ENCODE results near the gene FCRLA. TPM values are rescaled to one million over a fixed set of nuclear protein-coding genes. Genes with fewer than 3 reads are reported as not detected.
A peak's percentile ranks its signal among the peaks of the same experiment; 100 is the strongest.

The FCRLA gene
- total RNA-seq, 4 donors from 2014 or later = not detected

DNA sequence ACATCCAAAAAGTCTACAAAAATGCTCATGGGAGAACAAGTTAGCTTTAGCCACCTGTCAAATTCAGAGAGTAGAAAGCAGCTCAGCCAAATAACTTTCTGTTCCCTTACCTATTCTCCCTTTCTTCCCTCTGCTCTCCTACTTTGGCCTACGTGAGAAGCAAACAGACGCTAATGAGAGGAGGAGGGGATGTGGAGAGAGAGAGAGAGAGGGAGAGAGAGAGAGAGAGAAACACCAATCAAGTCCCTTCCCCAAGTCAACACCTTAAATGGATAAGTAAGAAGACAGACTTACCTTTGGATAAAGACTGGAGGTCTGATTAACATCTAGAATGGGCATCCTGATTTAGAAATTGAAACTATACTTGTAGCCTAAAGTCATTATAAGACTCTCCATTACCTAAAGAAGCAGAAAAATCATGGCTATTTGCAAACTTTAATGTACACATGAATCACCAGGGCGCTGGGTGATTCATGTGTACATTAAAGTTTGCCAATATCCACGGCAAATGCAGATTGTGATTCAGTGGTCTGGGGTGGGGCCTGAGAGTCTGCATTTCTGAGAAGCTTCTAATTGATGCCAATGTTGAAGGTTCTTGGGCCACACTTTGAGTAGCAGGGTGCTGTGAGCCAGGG lies 29.4 kb downstream of the FCRLA start:
- H3K4me3 ChIP-seq = no peak overlapping the region
- peaks cover 0 to 3% (median 0%) of the 10 kb centered on the region in 3 donors for H3K27me3 ChIP-seq
- TF ChIP-seq, protein P1, sequence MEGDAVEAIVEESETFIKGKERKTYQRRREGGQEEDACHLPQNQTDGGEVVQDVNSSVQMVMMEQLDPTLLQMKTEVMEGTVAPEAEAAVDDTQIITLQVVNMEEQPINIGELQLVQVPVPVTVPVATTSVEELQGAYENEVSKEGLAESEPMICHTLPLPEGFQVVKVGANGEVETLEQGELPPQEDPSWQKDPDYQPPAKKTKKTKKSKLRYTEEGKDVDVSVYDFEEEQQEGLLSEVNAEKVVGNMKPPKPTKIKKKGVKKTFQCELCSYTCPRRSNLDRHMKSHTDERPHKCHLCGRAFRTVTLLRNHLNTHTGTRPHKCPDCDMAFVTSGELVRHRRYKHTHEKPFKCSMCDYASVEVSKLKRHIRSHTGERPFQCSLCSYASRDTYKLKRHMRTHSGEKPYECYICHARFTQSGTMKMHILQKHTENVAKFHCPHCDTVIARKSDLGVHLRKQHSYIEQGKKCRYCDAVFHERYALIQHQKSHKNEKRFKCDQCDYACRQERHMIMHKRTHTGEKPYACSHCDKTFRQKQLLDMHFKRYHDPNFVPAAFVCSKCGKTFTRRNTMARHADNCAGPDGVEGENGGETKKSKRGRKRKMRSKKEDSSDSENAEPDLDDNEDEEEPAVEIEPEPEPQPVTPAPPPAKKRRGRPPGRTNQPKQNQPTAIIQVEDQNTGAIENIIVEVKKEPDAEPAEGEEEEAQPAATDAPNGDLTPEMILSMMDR (IDR thresholded peaks at IDR 0.05 in 4 of 5, conservative IDR thresholded peaks at IDR 0.05 in 1 of 5) = no peak
- TF ChIP-seq POLR2A (IDR thresholded peaks at IDR 0.05) = no peak
- H3K9me3 ChIP-seq = no peaks in the 10 kb centered on the region
- ATAC-seq = no peak
- no peak for DNase-seq
- in situ Hi-C loops (cut with MboI; ENCODE audit: low sequenced_read_pairs in 4 of 4) = loop anchor here in 3 of 4 donors (10.0 to 25.0 kb wide), 3 partner anchors 124 to 524 kb away; partner anchors contain the start of genes APOA2 (in 2 of the 3), FCER1G (in 2 of the 3) and NDUFS2 (in 2 of the 3)
- intact Hi-C loops (cut with DNase I; ENCODE audit: low total_unique reads) = no loop called here
- H3K27ac ChIP-seq = no peak overlapping the region
- no peaks in the 10 kb centered on the region for H3K36me3 ChIP-seq
- H3K4me1 ChIP-seq = peaks cover 0 to 3% of the 10 kb centered on the region in 2 donors

DNA sequence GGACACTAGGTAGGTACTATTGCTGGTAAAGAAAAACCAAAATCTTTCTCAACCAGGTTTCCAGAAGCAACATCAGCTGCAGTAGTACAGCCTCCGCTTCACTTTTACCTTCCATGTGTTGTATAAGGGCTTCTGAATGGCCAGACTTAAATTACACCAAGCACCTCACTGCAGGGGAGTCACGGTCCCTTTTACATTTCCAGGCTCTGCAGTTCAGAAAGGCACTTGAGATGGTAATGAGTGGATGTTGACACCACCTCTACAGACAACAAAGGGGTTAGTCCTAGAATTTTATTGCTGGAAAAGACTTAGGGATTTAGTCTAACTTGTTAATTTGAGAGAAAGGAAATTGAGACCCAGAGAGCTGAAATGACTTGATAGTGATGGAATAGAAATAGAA lies 30.6 kb downstream of the FCRLA start:
- no peak for TF ChIP-seq POLR2A (IDR thresholded peaks at IDR 0.05)
- TF ChIP-seq, protein P1 (IDR thresholded peaks at IDR 0.05 in 4 of 5, conservative IDR thresholded peaks at IDR 0.05 in 1 of 5) = no peak
- H3K27me3 ChIP-seq = no peaks in the 10 kb centered on the region
- intact Hi-C loops (cut with DNase I; ENCODE audit: low total_unique reads) = no loop called here
- no peaks in the 10 kb centered on the region for H3K9me3 ChIP-seq
- H3K36me3 ChIP-seq = no peaks in the 10 kb centered on the region
- H3K4me3 ChIP-seq = no peak overlapping the region
- H3K27ac ChIP-seq = no peak overlapping the region
- no peak for DNase-seq
- no peak for ATAC-seq
- in situ Hi-C loops (cut with MboI; ENCODE audit: low sequenced_read_pairs in 4 of 4) = loop anchor here in 3 of 4 donors (10.0 to 25.0 kb wide), 3 partner anchors 125 to 525 kb away; partner anchors contain the start of genes APOA2 (in 2 of the 3), FCER1G (in 2 of the 3) and NDUFS2 (in 2 of the 3)
- H3K4me1 ChIP-seq = peaks cover 0 to 3% of the 10 kb centered on the region in 2 donors

DNA sequence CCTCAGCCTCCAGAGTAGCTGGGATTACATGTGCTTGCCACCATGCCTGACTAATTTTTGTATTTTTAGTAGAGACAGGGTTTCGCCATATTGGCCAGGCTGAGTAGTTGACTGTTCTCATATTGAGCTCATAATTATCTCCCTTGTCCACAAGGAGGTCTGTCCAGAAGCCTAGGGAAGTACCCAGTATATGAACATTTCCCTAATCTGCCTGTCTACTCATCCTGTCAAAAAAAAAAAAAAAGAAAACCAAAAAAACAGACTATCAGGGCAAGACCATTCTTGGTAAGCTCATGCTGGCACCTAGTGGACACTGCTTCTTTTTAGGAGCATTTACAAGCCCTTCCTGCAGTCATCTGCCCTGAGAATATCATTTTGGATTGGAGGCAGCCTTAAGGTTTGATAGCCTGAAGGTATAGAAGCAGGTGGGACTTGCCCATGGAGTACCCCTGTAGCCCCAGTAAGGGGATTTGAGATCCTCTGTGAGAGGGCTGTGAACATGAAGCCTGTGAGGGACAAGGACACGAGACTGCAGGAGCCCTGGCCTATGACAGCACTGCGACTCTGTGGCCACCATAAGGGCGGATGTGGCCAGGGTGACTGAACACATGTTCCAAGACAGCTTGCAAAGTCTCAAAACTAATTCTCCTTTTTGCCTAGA lies 31.7 kb downstream of the FCRLA start:
- no peaks in the 10 kb centered on the region for H3K27me3 ChIP-seq
- intact Hi-C loops (cut with DNase I; ENCODE audit: low total_unique reads) = no loop called here
- no peak overlapping the region for H3K4me3 ChIP-seq
- no peaks in the 10 kb centered on the region for H3K36me3 ChIP-seq
- DNase-seq (peak; percentile 7 to 35), ATAC-seq (peak in 1 of 2 donors; percentile 27)
- H3K9me3 ChIP-seq = no peaks in the 10 kb centered on the region
- TF ChIP-seq, protein P1 (IDR thresholded peaks at IDR 0.05 in 4 of 5, conservative IDR thresholded peaks at IDR 0.05 in 1 of 5) = peak in 1 of 5 experiments; percentile 17
- no peak for TF ChIP-seq POLR2A (IDR thresholded peaks at IDR 0.05)
- no peak overlapping the region for H3K27ac ChIP-seq
- H3K4me1 ChIP-seq = peaks cover 0 to under 1% of the 10 kb centered on the region in 2 donors
- in situ Hi-C loops (cut with MboI; ENCODE audit: low sequenced_read_pairs in 4 of 4) = loop anchor here in 3 of 4 donors (10.0 to 25.0 kb wide), 3 partner anchors 126 to 526 kb away; partner anchors contain the start of genes APOA2 (in 2 of the 3), FCER1G (in 2 of the 3) and NDUFS2 (in 2 of the 3)

DNA sequence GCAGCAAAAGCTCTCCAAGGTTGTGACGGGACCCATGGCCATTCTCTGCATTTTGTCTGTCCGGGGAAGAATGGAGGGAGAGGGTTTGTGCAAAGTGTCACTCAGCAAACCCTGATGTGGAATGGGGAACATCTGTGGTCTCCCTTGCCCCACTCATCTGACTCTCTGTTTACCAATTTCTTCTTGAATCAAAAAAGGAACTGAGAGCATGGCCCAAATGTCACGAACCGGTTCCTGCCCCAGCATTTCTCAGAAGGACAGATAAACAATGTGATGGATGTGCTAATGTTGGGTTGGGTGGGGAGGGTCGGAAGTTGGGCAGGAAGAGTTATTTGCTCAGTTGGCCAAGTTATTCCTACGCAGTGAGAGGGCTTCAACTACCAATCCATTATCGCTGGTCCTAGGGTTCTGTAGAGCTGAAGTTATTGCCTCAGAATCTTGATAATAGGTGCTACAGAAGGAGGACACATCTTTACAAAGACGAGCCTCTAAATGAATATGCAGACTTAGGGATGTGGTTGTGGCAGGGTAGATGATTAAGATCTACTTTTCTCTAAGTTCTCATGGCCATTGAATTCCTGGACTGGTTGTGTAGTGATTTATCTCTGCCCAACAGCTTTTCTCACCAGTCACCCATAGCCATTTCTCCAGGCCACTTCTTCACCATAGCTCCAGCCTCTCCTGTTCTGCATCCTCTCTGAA lies 33.0 kb downstream of the FCRLA start:
- Histone ChIP-seq H3K27ac (no peak overlapping the region), H3K4me3 (no peak overlapping the region), H3K4me1 (no peaks in the 10 kb centered on the region), H3K9me3 (no peaks in the 10 kb centered on the region), H3K27me3 (no peaks in the 10 kb centered on the region), H3K36me3 (no peaks in the 10 kb centered on the region)
- peak; percentile 16 to 39 for DNase-seq
- in situ Hi-C loops (cut with MboI; ENCODE audit: low sequenced_read_pairs in 4 of 4) = loop anchor here in 3 of 4 donors (10.0 to 25.0 kb wide), 3 partner anchors 128 to 528 kb away; partner anchors contain the start of genes APOA2 (in 2 of the 3), FCER1G (in 2 of the 3) and NDUFS2 (in 2 of the 3)
- intact Hi-C loops (cut with DNase I; ENCODE audit: low total_unique reads) = loop anchor here (2.0 kb wide), 1 partner anchor 93 kb away; no protein-coding TSS in a partner anchor
- TF ChIP-seq POLR2A (IDR thresholded peaks at IDR 0.05) = no peak
- TF ChIP-seq, protein P1 (IDR thresholded peaks at IDR 0.05 in 4 of 5, conservative IDR thresholded peaks at IDR 0.05 in 1 of 5) = no peak
- ATAC-seq = peak in 1 of 2 donors; percentile 38
